GM13977 (cell line): ENCODE measurements around the gene LRIT2.

Source experiments
- DNase-seq: peaks from one replicate; pipeline ENCODE4 v3.0.0; 2012; ENCODE audit warnings: low spot score
- CTCF ChIP-seq: IDR thresholded peaks from 2 replicates; pipeline ENCODE4 v1.5.1; 2012; ENCODE audit warnings: mild to moderate bottlenecking, control low read depth; ENCODE audit not compliant: insufficient read depth; ENCODE audit errors: extremely low read depth, missing control alignments
- in situ Hi-C: fragments of 300-500 bp; cut with MboI; formaldehyde crosslinking; loops from one replicate; pipeline ENCODE4 v1.12.0; 2022; ENCODE audit warnings: low sequenced_read_pairs, low pct_unique_long_range_greater_than_20kb, mixed read lengths, inconsistent platforms; ENCODE audit not compliant: unreplicated experiment

Gene LRIT2

GRCh38 chr10:84212014-84212413, 13.3 kb downstream of the LRIT2 start:
- no peak for DNase-seq
- no peak for TF ChIP-seq CTCF
- in situ Hi-C loops: loop anchor here (10.0 kb wide), 1 partner anchor 67 kb away; no protein-coding TSS in a partner anchor

GRCh38 chr10:84211566-84211965, 13.8 kb downstream of the LRIT2 start:
- in situ Hi-C loops: loop anchor here (10.0 kb wide), 1 partner anchor 67 kb away; no protein-coding TSS in a partner anchor
- no peak for TF ChIP-seq CTCF
- DNase-seq: no peak

- DNase-seq: no peak
- TF ChIP-seq CTCF: no peak
- in situ Hi-C loops: loop anchor here (5.0 kb wide), 1 partner anchor 46 kb away; no protein-coding TSS in a partner anchor
Observed at GRCh38 chr10:84208023-84208422, 17.3 kb downstream of the LRIT2 start.

GRCh38 chr10:84205853-84206525, 19.4 kb downstream of the LRIT2 start:
- no peak for TF ChIP-seq CTCF
- DNase-seq: no peak
- in situ Hi-C loops: loop anchor here (5.0 kb wide), 1 partner anchor 44 kb away; no protein-coding TSS in a partner anchor

GRCh38 chr10:84205049-84205852, 20.1 kb downstream of the LRIT2 start:
- TF ChIP-seq CTCF: peak; percentile 92
- peak; percentile 82 for DNase-seq
- in situ Hi-C loops: loop anchor here (5.0 kb wide), 1 partner anchor 43 kb away; no protein-coding TSS in a partner anchor

GRCh38 chr10:84204610-84205009, 20.7 kb downstream of the LRIT2 start:
- in situ Hi-C loops: loop anchor here (5.0 kb wide), 1 partner anchor 42 kb away; no protein-coding TSS in a partner anchor
- no peak for DNase-seq
- no peak for TF ChIP-seq CTCF
